GM18499 (cell line): Measurements from ENCODE around the gene PHLDA2.

Experiments
- ATAC-seq: cut with Tn5 transposase; IDR thresholded peaks from one replicate; pipeline ENCODE4 v1.9.1; 2021; ENCODE audit warnings: moderate number of reproducible peaks; ENCODE audit not compliant: insufficient read depth, unreplicated experiment

The PHLDA2 gene

DNA sequence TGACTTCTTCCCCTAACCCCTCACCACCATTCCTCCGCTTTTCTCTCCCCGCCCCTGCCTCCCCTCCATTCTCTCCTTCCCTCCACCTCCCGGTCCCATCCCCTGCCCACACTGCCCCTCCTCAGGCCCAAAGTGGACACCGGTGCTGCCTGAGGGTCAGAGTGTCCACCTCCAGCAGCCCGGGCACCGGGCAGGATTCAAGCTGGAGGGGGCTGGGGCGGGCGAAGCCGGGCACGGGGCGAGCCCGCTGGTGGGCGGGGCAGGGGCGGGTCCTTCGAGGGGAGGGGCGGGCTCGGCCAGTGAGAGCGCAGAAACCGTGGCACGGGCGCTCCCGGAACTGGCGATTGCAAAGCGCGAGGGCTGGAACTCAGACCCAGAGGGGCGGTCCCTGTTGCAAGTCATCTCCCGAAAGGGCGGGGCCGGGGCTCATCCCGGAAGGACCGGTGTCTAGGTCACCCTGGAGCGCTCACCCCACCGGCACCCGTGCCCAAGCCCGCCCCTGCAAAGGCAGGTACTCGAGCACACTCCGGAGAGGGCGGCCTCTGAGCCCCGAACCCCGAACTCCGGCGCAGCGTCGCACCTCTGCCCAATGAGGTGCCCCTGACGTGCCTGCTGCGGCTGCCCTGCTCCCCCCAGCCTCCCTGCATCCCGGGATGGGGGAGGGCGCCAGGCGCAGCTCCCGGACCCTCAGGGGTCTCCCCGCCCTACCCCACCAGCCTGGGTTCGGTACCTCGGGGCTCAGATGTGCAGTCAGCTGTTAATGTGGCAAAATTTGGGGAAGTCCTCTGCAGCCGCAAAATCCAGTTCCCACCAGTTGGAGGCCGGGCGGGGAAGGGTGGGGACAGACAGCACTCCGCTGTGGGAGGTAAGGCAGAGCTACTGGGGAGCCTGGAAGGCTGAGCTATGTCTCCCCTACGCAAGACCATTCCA lies 27.1 kb downstream of the PHLDA2 start:
- peak; percentile 84 for ATAC-seq

GRCh38 chr11:2901196-2901796 lies 27.9 kb downstream of the PHLDA2 start:
- no peak for ATAC-seq

GRCh38 chr11:2899080-2899783 lies 30.0 kb downstream of the PHLDA2 start:
- no peak for ATAC-seq

- ATAC-seq: no peak
These were observed 30.7 kb downstream of the PHLDA2 start for GRCh38 chr11:2898366-2899079.

DNA sequence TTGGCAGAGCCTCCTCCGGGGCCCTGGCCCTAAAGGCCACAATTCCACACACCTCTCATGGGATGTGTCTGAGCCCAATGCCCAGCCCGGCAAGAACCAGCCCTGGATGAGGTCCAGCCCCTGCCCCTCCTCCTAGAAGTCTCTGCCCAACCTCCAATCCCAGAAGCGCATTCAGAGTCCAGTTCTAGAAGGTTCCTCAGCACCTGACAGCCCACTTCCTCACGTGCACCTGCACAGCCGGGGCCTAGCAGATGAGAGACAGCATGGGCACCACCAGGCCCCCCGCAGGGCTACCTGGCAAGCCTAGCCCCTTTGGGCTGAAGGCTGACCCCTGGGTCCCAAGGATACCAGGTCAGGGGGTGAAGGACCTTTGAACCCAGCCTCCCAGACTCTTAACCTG lies 32.2 kb downstream of the PHLDA2 start:
- no peak for ATAC-seq

DNA sequence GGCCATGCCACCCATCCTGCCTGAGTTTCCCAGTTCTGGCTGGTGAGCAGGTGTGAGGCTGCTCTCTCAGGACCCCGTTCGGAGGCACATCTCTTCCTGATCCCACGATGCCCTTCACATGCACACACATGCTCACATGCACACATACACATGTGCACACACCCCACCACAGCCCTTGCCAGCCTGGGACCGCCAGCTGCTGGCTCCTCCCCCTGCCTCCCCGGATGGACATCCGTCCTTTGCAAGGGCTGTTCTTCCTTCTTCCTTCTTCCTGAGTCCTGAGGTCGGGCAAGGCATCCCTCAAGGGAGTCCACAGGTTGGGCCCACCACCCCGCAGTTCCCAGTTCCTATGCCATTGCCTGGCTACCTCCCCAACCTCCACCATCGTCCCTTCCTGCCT lies 33.2 kb downstream of the PHLDA2 start:
- no peak for ATAC-seq

DNA sequence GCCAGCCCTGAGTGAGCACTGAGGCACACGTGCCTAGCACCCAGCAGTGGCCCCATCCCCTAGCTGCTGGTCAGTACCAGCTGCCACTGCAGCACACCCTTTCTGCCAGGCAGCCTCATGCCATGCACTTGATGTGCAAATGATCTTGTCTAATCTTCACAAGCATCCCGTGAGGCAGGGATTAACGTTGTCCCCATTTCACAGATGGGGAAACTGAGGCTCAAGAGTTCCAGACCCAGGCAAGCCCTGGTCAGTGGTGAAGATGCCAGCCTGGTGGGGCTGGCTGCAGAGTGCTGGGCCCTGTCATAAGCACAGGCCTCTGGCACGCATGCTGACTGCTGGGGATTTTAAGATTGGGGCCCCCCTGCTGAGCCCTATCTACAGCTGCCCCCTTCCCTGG lies 35.3 kb downstream of the PHLDA2 start:
- ATAC-seq: no peak

GRCh38 chr11:2892967-2893528 lies 36.2 kb downstream of the PHLDA2 start:
- ATAC-seq: no peak

GRCh38 chr11:2892215-2892966 lies 36.8 kb downstream of the PHLDA2 start:
- no peak for ATAC-seq

GRCh38 chr11:2891326-2892214 lies 37.6 kb downstream of the PHLDA2 start:
- ATAC-seq: no peak

GRCh38 chr11:2890466-2891294 lies 38.5 kb downstream of the PHLDA2 start:
- no peak for ATAC-seq

DNA sequence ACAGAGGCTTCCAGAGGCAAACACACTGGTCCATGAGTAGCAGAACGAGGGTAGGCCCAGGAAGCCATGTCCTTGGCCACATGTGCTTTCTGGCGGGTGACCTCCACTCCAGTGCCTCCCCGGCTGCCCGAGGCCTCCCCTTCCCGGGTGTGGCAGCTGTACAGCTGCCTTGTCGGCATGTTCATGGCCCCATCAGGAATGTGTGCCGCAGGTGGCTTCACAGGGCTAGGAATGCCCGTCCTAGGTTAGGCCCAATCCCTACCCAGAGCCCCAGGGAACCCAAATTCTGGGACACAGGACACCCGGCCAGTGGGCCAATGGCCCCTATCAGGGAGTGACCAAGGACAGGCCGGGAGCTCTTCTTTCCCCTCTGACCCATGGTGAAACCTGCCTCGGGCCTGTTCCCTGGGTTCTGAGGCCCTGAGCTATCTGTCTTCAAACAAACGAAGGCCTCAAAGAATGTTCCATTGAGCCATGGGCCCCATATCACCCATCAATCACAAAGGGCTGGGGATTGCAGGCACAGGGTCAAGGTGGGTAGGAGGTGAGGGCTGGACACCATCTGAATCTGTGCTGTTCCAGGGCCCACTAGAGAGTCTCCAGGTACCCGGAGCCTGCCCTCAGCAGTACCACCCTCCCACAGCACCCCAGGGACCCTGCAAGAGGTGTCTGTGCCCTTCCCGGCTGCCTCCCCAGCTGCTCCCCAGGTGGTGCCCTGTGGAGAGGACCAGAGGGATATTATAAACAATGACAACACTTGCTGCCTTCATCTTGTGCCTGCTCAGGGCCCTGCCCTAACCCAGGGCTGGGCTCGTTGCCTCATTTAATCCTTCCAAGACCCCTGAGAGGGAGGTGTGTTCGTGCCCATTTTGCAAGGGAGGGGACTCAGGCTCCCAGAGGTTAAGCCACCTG lies 39.6 kb downstream of the PHLDA2 start:
- no peak for ATAC-seq

- no peak for ATAC-seq
These were observed 40.8 kb downstream of the PHLDA2 start for GRCh38 chr11:2888266-2888968.

GRCh38 chr11:2887515-2888195 lies 41.6 kb downstream of the PHLDA2 start:
- no peak for ATAC-seq

DNA sequence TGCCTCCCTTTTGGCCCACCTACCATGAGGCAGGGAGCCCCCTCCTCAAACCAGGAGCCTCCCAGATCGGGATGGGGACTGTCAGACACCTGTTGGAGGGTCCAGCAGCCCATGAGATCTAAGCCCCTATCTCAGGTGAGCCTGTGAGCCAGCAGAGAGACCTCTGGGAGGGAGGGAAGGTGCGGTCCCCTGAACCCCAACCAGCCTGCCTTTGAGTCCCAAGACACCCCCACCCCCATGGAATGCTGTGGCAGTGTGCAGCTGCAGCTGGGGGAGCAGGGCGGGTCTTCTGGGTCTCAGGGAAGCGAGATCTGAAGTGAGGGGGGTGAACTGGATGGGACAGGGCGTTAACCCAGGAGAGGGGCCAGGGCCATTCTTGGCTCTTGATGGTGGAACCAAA lies 42.3 kb downstream of the PHLDA2 start:
- ATAC-seq: no peak
